Peyer's patch (tissue), 4 donors: ENCODE data around the gene PLXNA2. TPM values are rescaled to one million over a fixed set of nuclear protein-coding genes. Genes with fewer than 3 reads are reported as not detected.
A peak's percentile ranks its signal among the peaks of the same experiment; 100 is the strongest.

ENCODE experiments used
- DNase-seq, 3 donors: peaks; one replicate each; pipeline ENCODE4 v3.0.0-alpha.2; 2017 to 2019
- H3K27ac ChIP-seq, 4 donors: fragments of 200-600 bp; sonication (generic); one replicate each; pipeline ENCODE4 v1.5.1; 2016 to 2019
- H3K27me3 ChIP-seq, 2 donors: fragments of 200-600 bp; sonication (generic); one replicate each; pipeline ENCODE4 v1.5.1; 2019
- H3K36me3 ChIP-seq, 3 donors: fragments of 200-600 bp; sonication (generic); one replicate each; pipeline ENCODE4 v1.5.1; 2016 to 2019
- H3K4me1 ChIP-seq, 4 donors: fragments of 200-600 bp; sonication (generic); one replicate each; pipeline ENCODE4 v1.5.1; 2016 to 2019
- H3K4me3 ChIP-seq, 4 donors: fragments of 200-600 bp; sonication (generic); 1 replicate in 3 of 4; 2 replicates in 1 of 4; pipeline ENCODE4 v1.5.1; 2016 to 2019; ENCODE audit warnings: mild to moderate bottlenecking in 1 of 4
- H3K9me3 ChIP-seq, 4 donors: fragments of 200-600 bp; sonication (generic); one replicate each; pipeline ENCODE4 v1.5.1; 2016 to 2019; ENCODE audit warnings: mild to moderate bottlenecking in 1 of 4
- CTCF ChIP-seq, 6 experiments: fragments of 450-650 bp in 4 of 6; fragments of 200-600 bp in 2 of 6; sonication (generic) in 1 of 6; IDR thresholded peaks; one replicate each; pipeline ENCODE4 v1.5.1; 2017 to 2019; ENCODE audit warnings: antibody characterized with exemption in 6 of 6, mild to moderate bottlenecking in 3 of 6, moderate library complexity in 1 of 6
- POLR2A ChIP-seq, 2 donors: fragments of 450-650 bp; IDR thresholded peaks; one replicate each; pipeline ENCODE4 v1.5.1; 2017; ENCODE audit warnings: antibody characterized with exemption in 2 of 2, mild to moderate bottlenecking in 2 of 2, moderate library complexity in 2 of 2
- total RNA-seq, 4 donors: library from RNA; depleted of rRNA; stranded (reverse); fragments of >200 nt; gene quantifications; one replicate each; pipeline ENCODE4 v1.1.0, GENCODE V29; 2016

PLXNA2 gene
- total RNA-seq, 4 donors from 2014 or later, result 51.5 to 70.2 (median 62.5) TPM

- H3K9me3 ChIP-seq, result no peaks in the 10 kb centered on the region
- peaks cover 0 to 62% (median 5%) of the 10 kb centered on the region in 4 donors for H3K4me1 ChIP-seq
- peak in 1 of 3 donors; percentile 63 for DNase-seq
- peaks cover 0 to 18% (median 0%) of the 10 kb centered on the region in 3 donors for H3K36me3 ChIP-seq
- H3K27ac ChIP-seq, result peak overlapping the region in 3 of 4 donors; percentile 42 to 83 (median 81)
- no peaks in the 10 kb centered on the region for H3K27me3 ChIP-seq
- TF ChIP-seq POLR2A (IDR thresholded peaks at IDR 0.05), result peak in 1 of 2 donors; percentile 23
- TF ChIP-seq CTCF (IDR thresholded peaks at IDR 0.05), result peak in 2 of 6 experiments; percentile 6 to 22
- no peak overlapping the region for H3K4me3 ChIP-seq
Measured at GRCh38 chr1:208205216-208206013, 38.8 kb downstream of the PLXNA2 start.

GRCh38 chr1:208204779-208205178 is 39.4 kb downstream of the PLXNA2 start:
- Histone ChIP-seq H3K36me3 (peaks cover 0 to 18% (median 0%) of the 10 kb centered on the region in 3 donors), H3K4me3 (no peak overlapping the region), H3K9me3 (no peaks in the 10 kb centered on the region), H3K27me3 (no peaks in the 10 kb centered on the region), H3K4me1 (peaks cover 0 to 62% (median 5%) of the 10 kb centered on the region in 4 donors), H3K27ac (peak overlapping the region in 3 of 4 donors; percentile 42 to 83 (median 81))
- no peak for DNase-seq
- TF ChIP-seq POLR2A (IDR thresholded peaks at IDR 0.05) (no peak), CTCF (IDR thresholded peaks at IDR 0.05) (no peak)

- H3K36me3 ChIP-seq, result peaks cover 0 to 12% (median 0%) of the 10 kb centered on the region in 3 donors
- TF ChIP-seq CTCF (IDR thresholded peaks at IDR 0.05) (no peak), POLR2A (IDR thresholded peaks at IDR 0.05) (no peak)
- DNase-seq, result no peak
- no peaks in the 10 kb centered on the region for H3K27me3 ChIP-seq
- peaks cover 0 to 62% (median 5%) of the 10 kb centered on the region in 4 donors for H3K4me1 ChIP-seq
- H3K4me3 ChIP-seq, result no peak overlapping the region
- no peaks in the 10 kb centered on the region for H3K9me3 ChIP-seq
- peak overlapping the region in 3 of 4 donors; percentile 17 to 83 (median 81) for H3K27ac ChIP-seq
Measured at GRCh38 chr1:208203848-208204609, 40.2 kb downstream of the PLXNA2 start.

GRCh38 chr1:208203127-208203847 is 40.9 kb downstream of the PLXNA2 start:
- peak in 2 of 3 donors; percentile 62 to 79 for DNase-seq
- H3K9me3 ChIP-seq, result no peaks in the 10 kb centered on the region
- peaks cover 0 to 58% (median 5%) of the 10 kb centered on the region in 4 donors for H3K4me1 ChIP-seq
- no peaks in the 10 kb centered on the region for H3K27me3 ChIP-seq
- H3K36me3 ChIP-seq, result peaks cover 0 to 9% (median 0%) of the 10 kb centered on the region in 3 donors
- peak overlapping the region in 3 of 4 donors; percentile 53 to 83 (median 81) for H3K27ac ChIP-seq
- no peak overlapping the region for H3K4me3 ChIP-seq
- TF ChIP-seq CTCF (IDR thresholded peaks at IDR 0.05), result no peak
- no peak for TF ChIP-seq POLR2A (IDR thresholded peaks at IDR 0.05)
